Measurements from ENCODE around the gene AOAH.

GRCh38 chr7:36472141-36472729 lies 252.1 kb downstream of the AOAH start:
- TF ChIP-seq CTCF (IDR thresholded peaks at IDR 0.05 in 2 of 3, conservative IDR thresholded peaks at IDR 0.05 in 1 of 3; ENCODE audit: insufficient read depth in 2 of 3, low read depth in 1 of 3, low read length in 3 of 3) (no peak), ZNF274 (IDR thresholded peaks at IDR 0.05; ENCODE audit: borderline replicate concordance, low read depth, low read length) (no peak), GTF2F1 (IDR thresholded peaks at IDR 0.05; ENCODE audit: low read depth, low read length) (no peak), BACH1 (tag; IDR thresholded peaks at IDR 0.05) (no peak)
